Endodermal cell (in vitro differentiated cells): ENCODE results near the gene CCDC61. TPM values are rescaled to one million over a fixed set of nuclear protein-coding genes. Genes with fewer than 3 reads are reported as not detected.

Experiments used
- DNase-seq: peaks from one replicate; pipeline ENCODE4 v3.0.0-alpha.2; 2017
- H3K27ac ChIP-seq: 2 replicates; pipeline ENCODE4 v1.5.1; 2013; ENCODE audit warnings: mild to moderate bottlenecking, low read depth, low read length, moderate library complexity
- H3K27me3 ChIP-seq: 2 replicates; pipeline ENCODE4 v1.6.1; 2013; ENCODE audit warnings: mild to moderate bottlenecking, low read length, moderate library complexity; ENCODE audit not compliant: insufficient read depth, control insufficient read depth, poor library complexity, severe bottlenecking
- H3K36me3 ChIP-seq: 2 replicates; pipeline ENCODE4 v1.7.0; 2013; ENCODE audit warnings: mild to moderate bottlenecking, low read length, moderate library complexity; ENCODE audit not compliant: control insufficient read depth, insufficient read depth
- H3K4me1 ChIP-seq: one replicate; pipeline ENCODE4 v1.7.0; 2013; ENCODE audit warnings: low read length; ENCODE audit not compliant: control insufficient read depth, insufficient read depth
- H3K4me3 ChIP-seq: 2 replicates; pipeline ENCODE4 v1.5.1; 2013; ENCODE audit warnings: mild to moderate bottlenecking, low read length, moderate library complexity
- H3K9ac ChIP-seq: 2 replicates; pipeline ENCODE4 v1.6.1; 2013; ENCODE audit warnings: mild to moderate bottlenecking, low read length, moderate library complexity; ENCODE audit not compliant: poor library complexity, severe bottlenecking; ENCODE audit errors: extremely low read depth
- H3K9me3 ChIP-seq: 2 replicates; pipeline ENCODE4 v1.6.1; 2013; ENCODE audit warnings: mild to moderate bottlenecking, low read length, moderate library complexity; ENCODE audit not compliant: control insufficient read depth
- H3K27ac Mint-ChIP-seq: 2 replicates; pipeline ENCODE4 v1.8.0; 2020; ENCODE audit warnings: mixed read lengths
- H3K27me3 Mint-ChIP-seq: 2 replicates; pipeline ENCODE4 v1.8.0; 2021; ENCODE audit warnings: mild to moderate bottlenecking, mixed read lengths; ENCODE audit not compliant: insufficient read depth
- H3K36me3 Mint-ChIP-seq: 2 replicates; pipeline ENCODE4 v1.8.0; 2020; ENCODE audit warnings: low read depth, mixed read lengths
- H3K4me1 Mint-ChIP-seq: 2 replicates; pipeline ENCODE4 v1.8.0; 2020; ENCODE audit warnings: mixed read lengths
- H3K4me3 Mint-ChIP-seq: 2 replicates; pipeline ENCODE4 v1.8.0; 2020; ENCODE audit warnings: mild to moderate bottlenecking, moderate library complexity, mixed read lengths
- H3K9me3 Mint-ChIP-seq: 2 replicates; pipeline ENCODE4 v1.8.0; 2020; ENCODE audit warnings: mild to moderate bottlenecking, mixed read lengths
- CTCF ChIP-seq: fragments of 200-600 bp; sonication (generic); conservative IDR thresholded peaks from 2 replicates; pipeline ENCODE4 v1.5.0; 2021; ENCODE audit warnings: antibody characterized with exemption, mild to moderate bottlenecking
- WGBS, 2 experiments: methylation state at CpG; one replicate each; pipeline versions ENCODE4 v1.1.5 to v1.1.7; 2013; ENCODE audit warnings: missing lambda C conversion rate in 2 of 2, mixed read lengths in 1 of 2; ENCODE audit not compliant: insufficient coverage in 1 of 2, insufficient read length in 1 of 2; 5-methylcytosine and 5-hydroxymethylcytosine counted together
- total RNA-seq, 2 donors: library from RNA; stranded (reverse); fragmentation: NEBNext Ultra II Directional in 1 of 2; extraction: Animal tissue kit (Norgen Biotek cat#: 25700) in 1 of 2; gene quantifications; 2 replicates in 1 of 2; 3 replicates in 1 of 2; pipeline ENCODE4 v1.2.1, GENCODE V29; 2021

Gene CCDC61
- total RNA-seq, 2 donors from 2014 or later, result 23.2 to 23.6 TPM

DNA sequence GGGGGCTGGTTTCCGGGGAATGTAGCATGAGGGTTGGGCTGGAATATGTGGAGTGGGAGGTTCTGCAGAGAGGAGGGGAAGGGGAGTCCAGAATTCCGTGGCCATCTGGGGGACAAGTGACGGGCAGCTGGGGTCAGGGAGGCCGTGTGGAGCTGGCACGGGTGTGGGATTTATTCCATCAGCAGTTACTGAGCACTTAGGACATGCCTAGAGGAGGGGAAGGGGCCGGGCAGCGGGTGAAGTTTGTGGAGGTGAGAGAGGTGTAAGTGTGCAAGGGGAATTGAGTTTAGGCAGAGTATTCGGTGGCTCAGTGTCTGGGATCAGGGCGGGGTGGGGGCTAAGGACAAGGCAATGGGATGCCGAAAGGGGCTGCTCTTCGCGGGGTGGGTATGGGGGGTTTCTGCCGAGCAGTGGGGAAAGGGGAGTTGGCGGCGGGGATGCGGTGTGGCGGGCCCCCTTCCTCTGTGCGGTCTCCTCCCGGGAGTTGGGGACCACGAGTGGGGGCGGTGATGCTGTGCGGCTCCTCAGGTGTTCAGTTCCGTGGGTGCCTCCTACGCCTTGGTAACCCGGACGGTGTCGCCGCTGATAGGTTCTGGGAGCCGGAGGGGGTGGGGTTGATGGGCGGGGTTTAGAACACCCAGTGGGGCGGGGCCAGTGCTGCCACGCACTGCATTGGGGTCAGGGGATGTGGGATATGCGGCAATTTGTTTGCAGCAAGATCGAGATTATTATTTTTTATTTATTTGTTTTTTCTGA, 5.4 kb downstream of the CCDC61 start:
- no peak for TF ChIP-seq CTCF
- Mint-ChIP-seq H3K27ac (no peak overlapping the region), H3K4me3 (peak overlapping the region; percentile 66), H3K27me3 (peaks cover 14% of the 10 kb centered on the region), H3K4me1 (peaks cover 13% of the 10 kb centered on the region), H3K9me3 (no peaks in the 10 kb centered on the region), H3K36me3 (peaks cover 9% of the 10 kb centered on the region)
- H3K9ac ChIP-seq, result no peak overlapping the region
- H3K4me3 ChIP-seq, result peak overlapping the region; percentile 76
- H3K9me3 ChIP-seq, result no peaks in the 10 kb centered on the region
- H3K36me3 ChIP-seq, result peaks cover 13% of the 10 kb centered on the region
- DNase-seq, result peak; percentile 92
- peaks cover 8% of the 10 kb centered on the region for H3K27me3 ChIP-seq
- no peak overlapping the region for H3K27ac ChIP-seq
- WGBS, 2 experiments, result 7 to 15% methylated on average over 3 to 34 of the region's 34 CpGs
- no peaks in the 10 kb centered on the region for H3K4me1 ChIP-seq

- no peak overlapping the region for H3K9ac ChIP-seq
- no peak for TF ChIP-seq CTCF
- DNase-seq, result no peak
- no peaks in the 10 kb centered on the region for H3K4me1 ChIP-seq
- peaks cover 14% of the 10 kb centered on the region for H3K27me3 Mint-ChIP-seq
- no peak overlapping the region for H3K4me3 ChIP-seq
- peaks cover 22% of the 10 kb centered on the region for H3K36me3 Mint-ChIP-seq
- no peak overlapping the region for H3K4me3 Mint-ChIP-seq
- peaks cover 13% of the 10 kb centered on the region for H3K4me1 Mint-ChIP-seq
- H3K27ac ChIP-seq, result no peak overlapping the region
- no peak overlapping the region for H3K27ac Mint-ChIP-seq
- peaks cover 8% of the 10 kb centered on the region for H3K27me3 ChIP-seq
- H3K9me3 Mint-ChIP-seq, result no peaks in the 10 kb centered on the region
- 93 to 94% methylated on average over 12 to 15 of the region's 15 CpGs for WGBS, 2 experiments
- H3K9me3 ChIP-seq, result no peaks in the 10 kb centered on the region
- peaks cover 15% of the 10 kb centered on the region for H3K36me3 ChIP-seq
These were observed 7.5 kb downstream of the CCDC61 start for GRCh38 chr19:46002678-46003275.

GRCh38 chr19:46006411-46006810, 11.1 kb downstream of the CCDC61 start:
- no peak overlapping the region for H3K27ac Mint-ChIP-seq
- no peak overlapping the region for H3K4me3 Mint-ChIP-seq
- no peak for TF ChIP-seq CTCF
- no peaks in the 10 kb centered on the region for H3K27me3 Mint-ChIP-seq
- peaks cover 5% of the 10 kb centered on the region for H3K4me1 Mint-ChIP-seq
- Histone ChIP-seq H3K4me3 (no peak overlapping the region), H3K36me3 (peaks cover 21% of the 10 kb centered on the region), H3K9ac (no peak overlapping the region), H3K27ac (no peak overlapping the region), H3K27me3 (no peaks in the 10 kb centered on the region), H3K4me1 (no peaks in the 10 kb centered on the region), H3K9me3 (no peaks in the 10 kb centered on the region)
- no peak for DNase-seq
- H3K36me3 Mint-ChIP-seq, result peaks cover 37% of the 10 kb centered on the region
- H3K9me3 Mint-ChIP-seq, result no peaks in the 10 kb centered on the region
- 96 to 100% methylated on average over 4 to 13 of the region's 13 CpGs for WGBS, 2 experiments
